ENCODE results near the gene CYTH3. TPM values are rescaled to one million over a fixed set of nuclear protein-coding genes. Genes with fewer than 3 reads are reported as not detected.
A peak's percentile ranks its signal among the peaks of the same experiment; 100 is the strongest.
"Not testable (repeated sequence)": the region's sequence is repeated elsewhere in the genome, so short reads cannot be mapped to it uniquely, and the experiment has no call there.

Gene CYTH3
- total RNA-seq, 1 donor from 2014 or later = 24.1 TPM

DNA sequence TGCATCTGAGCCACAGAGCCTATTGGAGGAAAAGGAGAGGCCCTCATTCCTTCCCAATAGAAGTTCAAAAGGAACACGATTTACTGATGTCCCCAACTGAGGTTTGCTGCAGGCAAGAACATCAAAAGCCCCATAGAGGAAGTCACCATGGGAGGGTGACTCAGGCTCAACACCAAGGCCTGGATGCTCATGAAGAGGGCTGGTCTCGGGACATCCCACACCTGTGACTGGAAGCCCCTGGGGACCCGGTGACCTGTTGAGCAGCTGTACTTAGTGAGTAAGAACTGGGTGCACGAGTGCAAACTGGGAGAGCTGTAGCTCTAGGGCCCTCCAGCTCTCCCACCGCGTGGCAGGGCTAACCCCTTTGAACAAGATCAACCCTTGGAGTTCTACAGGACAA lies 38.0 kb downstream of the CYTH3 start:
- Mint-ChIP-seq H3K4me3 (no peak overlapping the region), H3K27me3 (ENCODE audit: low read depth) (no peaks in the 10 kb centered on the region), H3K9me3 (no peaks in the 10 kb centered on the region), H3K4me1 (peaks cover 49% of the 10 kb centered on the region), H3K36me3 (ENCODE audit: low read depth) (no peaks in the 10 kb centered on the region), H3K27ac (ENCODE audit: unreplicated experiment) (no peak overlapping the region)
- TF ChIP-seq, protein P1, sequence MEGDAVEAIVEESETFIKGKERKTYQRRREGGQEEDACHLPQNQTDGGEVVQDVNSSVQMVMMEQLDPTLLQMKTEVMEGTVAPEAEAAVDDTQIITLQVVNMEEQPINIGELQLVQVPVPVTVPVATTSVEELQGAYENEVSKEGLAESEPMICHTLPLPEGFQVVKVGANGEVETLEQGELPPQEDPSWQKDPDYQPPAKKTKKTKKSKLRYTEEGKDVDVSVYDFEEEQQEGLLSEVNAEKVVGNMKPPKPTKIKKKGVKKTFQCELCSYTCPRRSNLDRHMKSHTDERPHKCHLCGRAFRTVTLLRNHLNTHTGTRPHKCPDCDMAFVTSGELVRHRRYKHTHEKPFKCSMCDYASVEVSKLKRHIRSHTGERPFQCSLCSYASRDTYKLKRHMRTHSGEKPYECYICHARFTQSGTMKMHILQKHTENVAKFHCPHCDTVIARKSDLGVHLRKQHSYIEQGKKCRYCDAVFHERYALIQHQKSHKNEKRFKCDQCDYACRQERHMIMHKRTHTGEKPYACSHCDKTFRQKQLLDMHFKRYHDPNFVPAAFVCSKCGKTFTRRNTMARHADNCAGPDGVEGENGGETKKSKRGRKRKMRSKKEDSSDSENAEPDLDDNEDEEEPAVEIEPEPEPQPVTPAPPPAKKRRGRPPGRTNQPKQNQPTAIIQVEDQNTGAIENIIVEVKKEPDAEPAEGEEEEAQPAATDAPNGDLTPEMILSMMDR (conservative IDR thresholded peaks at IDR 0.05) = no peak
- no peak for DNase-seq (ENCODE audit: low read depth, low spot score)

DNA sequence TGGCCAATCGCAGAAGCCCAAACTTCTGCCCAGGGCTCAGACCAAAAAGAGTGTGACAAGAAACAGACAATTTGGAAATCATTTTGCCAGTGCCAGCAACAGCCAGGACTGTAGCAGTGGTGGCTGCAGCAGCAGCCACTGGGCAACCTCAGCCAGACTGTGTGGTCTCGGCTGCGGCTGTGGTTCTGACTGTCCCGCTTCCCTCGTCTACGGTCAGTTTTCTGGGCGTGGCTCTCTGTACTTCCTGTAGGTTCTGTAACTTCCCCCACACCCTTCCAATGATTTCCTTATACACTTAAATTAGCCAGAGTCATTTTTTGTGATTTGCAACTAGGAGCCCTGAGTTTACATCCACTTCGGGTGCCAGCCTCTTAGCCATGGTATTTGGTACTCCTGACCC lies 39.9 kb downstream of the CYTH3 start:
- H3K9me3 Mint-ChIP-seq = no peaks in the 10 kb centered on the region
- no peak overlapping the region for H3K27ac Mint-ChIP-seq (ENCODE audit: unreplicated experiment)
- H3K4me3 Mint-ChIP-seq = no peak overlapping the region
- H3K36me3 Mint-ChIP-seq (ENCODE audit: low read depth) = no peaks in the 10 kb centered on the region
- H3K27me3 Mint-ChIP-seq (ENCODE audit: low read depth) = no peaks in the 10 kb centered on the region
- peaks cover 62% of the 10 kb centered on the region for H3K4me1 Mint-ChIP-seq
- DNase-seq (ENCODE audit: low read depth, low spot score) = no peak
- TF ChIP-seq, protein P1 (conservative IDR thresholded peaks at IDR 0.05) = no peak

DNA sequence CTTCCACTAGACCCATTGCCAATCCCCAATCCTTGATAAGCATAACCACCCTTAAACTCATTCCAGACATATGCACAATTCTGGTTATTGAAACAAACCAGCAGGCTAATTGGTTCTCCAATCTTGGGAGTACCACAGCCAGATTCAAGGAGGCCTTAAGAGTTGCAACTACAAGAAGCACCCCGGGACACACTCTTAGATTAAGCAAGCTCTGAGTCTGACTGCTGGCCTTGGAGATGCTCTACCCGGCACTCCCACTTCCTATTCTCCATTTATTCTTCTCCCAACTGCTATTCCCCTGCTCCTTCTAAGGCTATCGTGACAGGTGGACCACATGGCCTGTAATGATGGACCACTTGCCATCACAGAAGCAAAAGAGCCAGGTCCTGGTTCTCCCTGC lies 40.3 kb downstream of the CYTH3 start:
- Mint-ChIP-seq H3K4me3 (peak overlapping the region; percentile 18), H3K4me1 (peaks cover 65% of the 10 kb centered on the region), H3K27me3 (ENCODE audit: low read depth) (no peaks in the 10 kb centered on the region), H3K27ac (ENCODE audit: unreplicated experiment) (peak overlapping the region; percentile 22), H3K36me3 (ENCODE audit: low read depth) (no peaks in the 10 kb centered on the region), H3K9me3 (no peaks in the 10 kb centered on the region)
- TF ChIP-seq, protein P1 (conservative IDR thresholded peaks at IDR 0.05) = no peak
- no peak for DNase-seq (ENCODE audit: low read depth, low spot score)

DNA sequence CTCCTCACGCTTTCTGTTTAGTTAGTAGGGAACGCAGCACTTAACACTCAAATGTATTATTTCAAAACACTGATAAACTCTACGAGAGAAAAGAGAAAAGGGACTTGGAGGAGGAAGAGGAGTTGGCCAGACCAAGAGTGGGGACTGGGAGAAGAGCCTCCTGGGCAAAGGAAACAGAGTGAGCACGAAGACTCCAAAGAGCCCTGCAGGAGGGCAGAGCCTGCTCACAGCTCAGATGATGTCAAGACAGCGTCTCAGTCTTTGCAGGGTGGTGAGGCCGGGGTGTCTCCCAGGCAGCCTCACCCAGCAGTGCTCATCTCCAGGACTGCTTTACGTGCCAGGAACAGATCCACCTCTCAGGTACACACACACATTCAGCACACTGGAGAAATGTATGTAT lies 41.2 kb downstream of the CYTH3 start:
- H3K4me3 Mint-ChIP-seq = peak overlapping the region; percentile 2
- H3K9me3 Mint-ChIP-seq = no peaks in the 10 kb centered on the region
- no peak for DNase-seq (ENCODE audit: low read depth, low spot score)

DNA sequence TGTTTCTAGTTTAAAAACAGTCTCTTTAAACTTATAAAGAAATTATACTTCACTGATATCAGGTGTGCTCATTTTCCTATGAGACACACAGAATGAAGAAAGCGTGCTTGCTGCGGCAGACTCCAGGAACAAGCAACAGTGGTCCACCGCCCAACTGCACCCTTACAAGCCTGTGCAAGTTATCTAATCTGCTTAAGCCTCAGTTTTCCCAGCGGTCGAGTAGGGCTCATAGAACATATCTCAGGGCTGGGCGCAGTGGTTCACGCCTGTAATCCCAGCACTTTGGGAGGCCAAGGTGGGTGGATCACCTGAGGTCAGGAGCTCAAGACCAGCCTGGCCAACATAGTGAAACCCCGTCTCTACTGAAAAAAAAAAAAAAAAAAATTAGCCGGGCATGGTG lies 43.1 kb downstream of the CYTH3 start:
- Mint-ChIP-seq H3K4me3 (peak overlapping the region; percentile 89), H3K27ac (ENCODE audit: unreplicated experiment) (peak overlapping the region; percentile 65), H3K4me1 (peaks cover 77% of the 10 kb centered on the region)
- not testable (repeated sequence) for H3K27me3 Mint-ChIP-seq (ENCODE audit: low read depth); DNase-seq (ENCODE audit: low read depth, low spot score); H3K36me3 Mint-ChIP-seq (ENCODE audit: low read depth); H3K9me3 Mint-ChIP-seq

More for the DNA sequence above, 41.2 kb downstream of the CYTH3 start:
- H3K27ac Mint-ChIP-seq (ENCODE audit: unreplicated experiment) = peak overlapping the region; percentile 35
- peaks cover 69% of the 10 kb centered on the region for H3K4me1 Mint-ChIP-seq
- H3K36me3 Mint-ChIP-seq (ENCODE audit: low read depth) = no peaks in the 10 kb centered on the region
- H3K27me3 Mint-ChIP-seq (ENCODE audit: low read depth) = no peaks in the 10 kb centered on the region
- TF ChIP-seq, protein P1 (conservative IDR thresholded peaks at IDR 0.05) = no peak

DNA sequence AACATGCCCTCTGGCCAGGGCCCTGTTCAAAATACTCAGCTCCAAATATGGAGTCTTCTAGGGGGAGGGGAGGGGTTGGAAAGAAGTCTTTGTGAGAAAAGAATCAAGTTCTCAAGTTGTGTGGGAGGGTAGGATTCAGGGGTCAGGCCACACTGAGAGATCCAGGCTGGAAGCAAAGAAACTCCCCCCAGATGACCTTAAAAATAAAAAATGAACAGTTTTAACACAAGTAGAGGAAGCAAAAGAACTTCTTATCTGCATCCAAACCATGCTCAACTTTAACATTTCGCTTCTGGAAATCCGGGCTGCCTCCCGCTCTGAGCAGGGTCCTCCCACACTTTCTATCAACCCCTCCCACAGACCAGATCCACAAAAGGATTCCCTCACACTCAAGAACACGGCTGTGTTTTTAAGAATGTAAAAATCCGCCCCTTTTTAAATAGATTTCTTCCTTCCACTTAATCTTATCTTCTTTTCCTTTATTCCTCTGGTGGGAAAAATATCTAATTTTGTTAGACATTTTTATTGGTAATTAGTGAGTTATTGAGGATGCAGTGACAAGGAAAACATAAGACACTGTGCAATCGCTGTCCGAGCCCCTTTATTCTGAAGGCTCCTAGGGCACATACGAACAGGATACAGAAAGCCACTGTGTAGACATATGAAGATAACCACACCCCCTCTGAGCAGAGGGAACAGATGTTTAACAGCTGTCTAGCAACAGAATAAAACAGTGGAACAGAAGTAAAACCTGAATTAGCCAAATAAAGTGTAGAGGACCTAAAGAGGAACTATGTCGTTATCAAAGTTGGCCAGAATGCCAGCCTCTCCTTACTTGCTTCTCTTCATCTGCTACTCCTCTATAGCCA lies 43.8 kb downstream of the CYTH3 start:
- Mint-ChIP-seq H3K36me3 (ENCODE audit: low read depth) (peaks cover 6% of the 10 kb centered on the region), H3K4me1 (peaks cover 72% of the 10 kb centered on the region), H3K4me3 (peak overlapping the region; percentile 89), H3K27me3 (ENCODE audit: low read depth) (no peaks in the 10 kb centered on the region), H3K27ac (ENCODE audit: unreplicated experiment) (peak overlapping the region; percentile 99), H3K9me3 (no peaks in the 10 kb centered on the region)
- peak; percentile 28 for DNase-seq (ENCODE audit: low read depth, low spot score)
- TF ChIP-seq, protein P1 (conservative IDR thresholded peaks at IDR 0.05) = no peak
